Left lung (tissue), 10 donors: Measurements from ENCODE around the gene HSPBAP1. TPM values are rescaled to one million over a fixed set of nuclear protein-coding genes. Genes with fewer than 3 reads are reported as not detected.
A peak's percentile ranks its signal among the peaks of the same experiment; 100 is the strongest.

Source experiments
- ATAC-seq: fragments of 200-7000 bp; cut with Tn5 transposase; one replicate; pipeline ENCODE4 v1.9.1; 2020; ENCODE audit warnings: moderate library complexity
- DNase-seq, 4 donors: peaks; one replicate each; pipeline ENCODE4 v3.0.0-alpha.2; 2013 to 2020
- H3K27ac ChIP-seq, 2 donors: fragments of 200-600 bp; sonication (generic) in 1 of 2; one replicate each; pipeline versions ENCODE4 v1.5.0 to v1.8.0; 2020 to 2021
- H3K27me3 ChIP-seq, 2 donors: fragments of 200-600 bp; sonication (generic) in 1 of 2; one replicate each; pipeline versions ENCODE4 v1.5.0 to v1.8.0; 2020 to 2021
- H3K36me3 ChIP-seq, 2 donors: fragments of 200-600 bp; sonication (generic) in 1 of 2; one replicate each; pipeline versions ENCODE4 v1.5.0 to v1.8.0; 2020 to 2021
- H3K4me1 ChIP-seq, 2 donors: fragments of 200-600 bp; one replicate each; pipeline ENCODE4 v1.8.0; 2021
- H3K4me3 ChIP-seq, 2 donors: fragments of 200-600 bp; sonication (generic) in 1 of 2; one replicate each; pipeline versions ENCODE4 v1.5.0 to v1.8.0; 2020 to 2021; ENCODE audit warnings: mild to moderate bottlenecking in 1 of 2
- H3K9me3 ChIP-seq, 2 donors: fragments of 200-600 bp; sonication (generic) in 1 of 2; one replicate each; pipeline versions ENCODE4 v1.5.0 to v1.8.0; 2020 to 2021
- intact Hi-C, 2 donors: fragments of 100-400 bp; cut with DNase I; formaldehyde crosslinking; loops; one replicate each; pipeline versions ENCODE4 v1.11.2 to v1.14.2; 2022
- polyA plus RNA-seq, 6 donors: library from polyadenylated mRNA; unstranded; fragments of 120-200 nt; gene quantifications; one replicate each; pipeline ENCODE4 v1.2.1, GENCODE V29; 2013; ENCODE audit not compliant: insufficient read length in 6 of 6
- total RNA-seq, 2 donors: library from RNA; stranded (reverse); fragmentation: NEBNext Ultra II Directional; extraction: Animal tissue kit (Norgen Biotek cat#: 25700); gene quantifications; one replicate each; pipeline ENCODE4 v1.2.1, GENCODE V29; 2021
- TF ChIP-seq, protein P1 (sequence below), 2 donors: fragments of 200-600 bp; sonication (generic) in 1 of 2; IDR thresholded peaks; one replicate each; pipeline versions ENCODE4 v1.5.0 to v1.8.0; 2021; ENCODE audit warnings: antibody characterized with exemption in 2 of 2
- donor health status: DM: no; HTN: yes; CAD: no.
- donor health status: DM: no; HTN: no; CAD: no.

HSPBAP1 gene
- total and polyA plus RNA-seq, 8 donors = 8.2 to 16.0 (median 13.1) TPM

DNA sequence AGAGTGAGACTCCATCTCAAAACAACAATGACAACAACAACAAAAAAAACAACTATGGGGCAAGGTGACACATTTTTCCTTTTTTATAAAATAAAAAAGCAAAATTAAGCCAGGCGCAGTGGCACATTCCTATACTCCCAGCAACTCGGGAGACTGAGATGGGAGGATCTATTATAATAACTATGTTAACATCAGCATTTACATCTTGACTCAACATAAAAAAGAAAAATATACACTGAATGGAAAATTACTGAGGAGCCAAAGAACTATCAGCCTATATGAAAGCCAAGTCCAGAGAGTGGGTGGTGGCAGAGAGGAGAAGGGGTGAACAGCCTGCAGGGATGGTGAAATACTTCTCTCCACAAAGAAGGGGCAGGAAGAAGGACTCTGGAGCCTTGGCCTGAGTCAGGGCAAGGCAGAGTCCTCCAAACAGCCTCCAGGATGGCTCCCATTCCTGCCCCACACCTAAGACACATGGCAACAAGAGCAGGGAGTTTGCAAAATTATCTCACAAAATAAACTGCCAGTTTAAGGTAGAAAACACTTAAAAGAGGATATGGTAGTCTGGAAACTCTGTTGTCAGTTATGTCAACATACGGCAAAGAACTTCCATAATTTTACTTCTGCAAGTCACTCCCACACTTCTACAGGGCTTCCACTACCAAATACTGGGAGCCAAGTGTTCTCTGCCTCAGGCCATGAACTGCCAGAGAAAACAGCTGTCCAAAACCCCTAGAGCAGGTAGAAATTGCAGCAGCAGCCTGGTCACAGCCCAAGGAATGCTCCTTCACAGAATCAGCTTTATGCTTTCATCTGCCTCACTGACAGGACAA lies 25.9 kb downstream of the HSPBAP1 start:
- intact Hi-C loops = no loop called here
- peak overlapping the region; percentile 54 to 91 for H3K27ac ChIP-seq
- peak; percentile 66 for ATAC-seq

DNA sequence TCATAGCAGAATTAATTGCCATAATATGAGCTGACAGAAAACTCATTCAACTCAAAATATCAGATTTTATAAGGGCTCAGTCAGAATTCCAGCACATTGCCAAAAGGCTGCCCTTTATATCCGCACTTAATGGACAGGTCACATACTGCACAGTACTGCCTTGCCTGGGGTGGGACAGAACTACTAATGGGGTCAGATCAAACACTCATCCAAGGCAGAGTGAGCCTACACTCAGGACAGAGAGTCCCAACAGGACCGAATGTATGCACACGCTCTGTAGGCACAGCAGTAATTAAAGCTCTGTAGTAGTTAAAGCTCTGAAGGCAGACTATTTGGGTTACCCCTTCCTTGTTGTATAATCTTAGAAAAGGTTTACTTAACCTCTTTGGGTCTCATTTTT lies 27.2 kb downstream of the HSPBAP1 start:
- Histone ChIP-seq H3K4me1 (peaks cover 0 to 41% of the 10 kb centered on the region in 2 donors), H3K9me3 (no peaks in the 10 kb centered on the region), H3K36me3 (peaks cover 0 to 4% of the 10 kb centered on the region in 2 donors), H3K27ac (peak overlapping the region in 1 of 2 donors; percentile 91), H3K4me3 (no peak overlapping the region), H3K27me3 (no peaks in the 10 kb centered on the region)
- ATAC-seq (no peak), DNase-seq (no peak)
- intact Hi-C loops = no loop called here
- TF ChIP-seq, protein P1, sequence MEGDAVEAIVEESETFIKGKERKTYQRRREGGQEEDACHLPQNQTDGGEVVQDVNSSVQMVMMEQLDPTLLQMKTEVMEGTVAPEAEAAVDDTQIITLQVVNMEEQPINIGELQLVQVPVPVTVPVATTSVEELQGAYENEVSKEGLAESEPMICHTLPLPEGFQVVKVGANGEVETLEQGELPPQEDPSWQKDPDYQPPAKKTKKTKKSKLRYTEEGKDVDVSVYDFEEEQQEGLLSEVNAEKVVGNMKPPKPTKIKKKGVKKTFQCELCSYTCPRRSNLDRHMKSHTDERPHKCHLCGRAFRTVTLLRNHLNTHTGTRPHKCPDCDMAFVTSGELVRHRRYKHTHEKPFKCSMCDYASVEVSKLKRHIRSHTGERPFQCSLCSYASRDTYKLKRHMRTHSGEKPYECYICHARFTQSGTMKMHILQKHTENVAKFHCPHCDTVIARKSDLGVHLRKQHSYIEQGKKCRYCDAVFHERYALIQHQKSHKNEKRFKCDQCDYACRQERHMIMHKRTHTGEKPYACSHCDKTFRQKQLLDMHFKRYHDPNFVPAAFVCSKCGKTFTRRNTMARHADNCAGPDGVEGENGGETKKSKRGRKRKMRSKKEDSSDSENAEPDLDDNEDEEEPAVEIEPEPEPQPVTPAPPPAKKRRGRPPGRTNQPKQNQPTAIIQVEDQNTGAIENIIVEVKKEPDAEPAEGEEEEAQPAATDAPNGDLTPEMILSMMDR (IDR thresholded peaks at IDR 0.05) = no peak

More for the DNA sequence above, 25.9 kb downstream of the HSPBAP1 start:
- Histone ChIP-seq H3K27me3 (no peaks in the 10 kb centered on the region), H3K9me3 (no peaks in the 10 kb centered on the region), H3K4me3 (no peak overlapping the region), H3K4me1 (peaks cover 0 to 32% of the 10 kb centered on the region in 2 donors), H3K36me3 (peaks cover 0 to 4% of the 10 kb centered on the region in 2 donors)
- TF ChIP-seq, protein P1 (IDR thresholded peaks at IDR 0.05) = no peak
- DNase-seq = no peak

DNA sequence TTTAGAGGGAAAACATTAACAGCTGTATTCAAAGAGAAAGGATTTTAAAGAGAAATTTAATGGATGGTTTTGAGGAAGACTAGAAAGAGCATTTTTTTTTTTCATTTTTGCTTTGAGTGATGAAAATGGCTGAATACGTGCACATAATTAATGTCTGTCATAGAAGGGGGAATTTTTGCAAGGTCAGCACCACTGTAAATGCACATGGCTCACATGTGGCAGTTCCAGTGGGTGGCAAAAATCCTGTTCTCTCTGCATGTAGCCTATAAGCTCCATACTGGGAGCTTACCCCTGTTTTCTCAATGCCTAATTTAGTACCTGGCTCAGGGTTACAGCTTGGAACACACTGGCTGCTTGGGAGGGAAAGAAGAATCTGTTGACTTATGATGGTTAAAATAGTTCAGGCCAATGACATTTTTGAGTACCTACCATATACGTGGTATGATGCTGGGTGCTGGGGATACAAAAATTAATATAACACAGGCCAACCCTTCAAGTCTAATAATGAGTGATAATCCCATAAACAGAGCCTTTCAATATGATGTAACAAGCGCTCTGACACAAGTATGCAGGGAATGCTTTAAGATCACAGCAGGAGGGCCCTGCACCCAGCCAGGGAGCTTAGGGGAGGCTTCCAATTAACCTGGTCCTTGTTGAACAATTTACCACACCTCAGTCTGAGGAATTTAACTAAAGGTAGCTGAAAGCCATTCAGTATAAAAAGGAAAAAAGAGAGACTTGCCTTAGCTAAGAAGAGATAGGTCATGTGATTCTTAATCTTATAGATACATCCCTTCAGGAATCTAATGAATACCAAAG lies 33.0 kb downstream of the HSPBAP1 start:
- Histone ChIP-seq H3K4me3 (no peak overlapping the region), H3K9me3 (no peaks in the 10 kb centered on the region), H3K27me3 (no peaks in the 10 kb centered on the region), H3K36me3 (peaks cover 0 to 10% of the 10 kb centered on the region in 2 donors), H3K4me1 (peaks cover 0 to 30% of the 10 kb centered on the region in 2 donors), H3K27ac (peak overlapping the region in 1 of 2 donors; percentile 76)
- DNase-seq (no peak), ATAC-seq (peak; percentile 79)
- intact Hi-C loops = no loop called here
- TF ChIP-seq, protein P1 (IDR thresholded peaks at IDR 0.05) = no peak

DNA sequence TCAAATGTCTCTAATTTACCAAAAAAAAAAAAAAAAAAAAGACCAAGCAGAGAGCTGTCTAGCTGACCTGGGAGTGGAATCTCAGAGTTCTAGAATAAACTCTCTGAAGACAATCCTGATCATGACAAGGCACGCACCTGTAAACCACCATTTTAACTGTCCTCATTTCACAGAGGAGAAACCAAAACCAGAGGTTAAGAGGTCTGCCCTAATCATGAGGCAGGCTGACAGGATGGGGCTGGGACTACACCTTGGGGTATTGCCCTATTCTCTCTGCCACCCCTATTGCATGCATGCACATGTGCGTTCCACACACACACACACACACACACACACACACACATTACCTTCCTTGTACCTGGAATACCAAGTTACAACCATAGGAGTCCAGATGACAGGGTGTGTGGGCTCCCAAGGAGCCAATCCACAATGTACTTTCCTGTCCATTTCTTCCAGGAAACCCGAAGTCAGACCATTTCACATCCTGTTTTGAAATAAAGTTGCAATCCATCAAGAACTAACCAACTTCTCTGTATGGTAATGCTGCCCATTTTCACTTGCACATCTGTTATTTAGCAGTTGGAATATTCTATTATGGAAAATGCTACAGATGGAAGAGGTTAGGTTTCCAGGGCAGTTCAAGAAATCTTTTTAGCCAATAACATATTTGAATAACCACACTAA lies 34.6 kb downstream of the HSPBAP1 start:
- Histone ChIP-seq H3K4me3 (no peak overlapping the region), H3K4me1 (peaks cover 0 to 30% of the 10 kb centered on the region in 2 donors), H3K36me3 (peaks cover 0 to 10% of the 10 kb centered on the region in 2 donors), H3K27me3 (no peaks in the 10 kb centered on the region), H3K27ac (peak overlapping the region in 1 of 2 donors; percentile 76), H3K9me3 (no peaks in the 10 kb centered on the region)
- DNase-seq (no peak), ATAC-seq (peak; percentile 35)
- TF ChIP-seq, protein P1 (IDR thresholded peaks at IDR 0.05) = no peak
- intact Hi-C loops = no loop called here
